Activated CD4-positive, alpha-beta T cell treated with anti-CD3 and anti-CD28 coated beads, Interleukin-2, amount 50 U/mL, for 48 hours (primary cell): ENCODE measurements around the gene THUMPD1.

Experiments
- DNase-seq, 2 experiments: peaks; one replicate each; pipeline ENCODE4 v3.0.0-alpha.2; 2020

THUMPD1 gene

DNA sequence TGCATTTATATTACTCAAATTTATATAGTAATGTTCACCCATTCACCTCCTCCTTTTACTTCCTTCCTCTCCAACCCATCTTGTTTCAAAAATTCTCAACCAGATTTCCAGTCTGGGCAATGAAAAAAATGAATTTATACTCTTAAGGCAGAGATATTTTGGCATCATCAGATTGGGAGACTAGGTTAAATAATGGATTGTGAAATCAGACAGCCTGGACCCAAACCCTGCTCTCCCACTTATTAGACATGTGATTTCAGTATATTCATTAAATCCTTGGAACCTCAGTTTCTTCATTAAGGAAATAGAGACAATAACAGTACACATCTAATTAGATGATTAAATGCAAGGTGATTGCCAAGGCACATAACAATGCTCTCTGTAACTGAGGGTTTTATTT lies 52.0 kb downstream of the THUMPD1 start:
- DNase-seq: no peak

GRCh38 chr16:20683812-20684211 lies 57.8 kb downstream of the THUMPD1 start:
- peak; percentile 7 to 10 for DNase-seq
